ENCODE data around the gene ADAMTS12. TPM values are rescaled to one million over a fixed set of nuclear protein-coding genes. Genes with fewer than 3 reads are reported as not detected.

The ADAMTS12 gene
- total and polyA plus RNA-seq, 2 experiments from 2014 or later, result 9.1 to 17.1 TPM

GRCh38 chr5:33840927-33841547, 50.8 kb downstream of the ADAMTS12 start:
- Mint-ChIP-seq H3K36me3 (ENCODE audit: low read depth) (peaks cover 31% of the 10 kb centered on the region), H3K4me1 (peaks cover 8% of the 10 kb centered on the region; the same call in 2 of the 3 replicates), H3K27ac (no peak overlapping the region), H3K9me3 (peaks cover 21% of the 10 kb centered on the region), H3K27me3 (ENCODE audit: insufficient read depth, low read depth, poor library complexity) (peaks cover 5% of the 10 kb centered on the region), H3K4me3 (no peak overlapping the region)
- Histone ChIP-seq H3K9me2 (ENCODE audit: insufficient read depth) (0 out of 2 replicates have a peak, but pooled peaks cover 16% of the 10 kb centered on the region), H3K4me3 (no peak overlapping the region), H2AFZ (no peak overlapping the region), H3K4me1 (ENCODE audit: insufficient read depth) (0 out of 2 replicates have a peak, but pooled peaks cover 4% of the 10 kb centered on the region), H4K20me1 (replicated peaks; ENCODE audit: insufficient read depth) (0 out of 2 replicates have a peak, but pooled peaks cover 5% of the 10 kb centered on the region), H3K27me3 (ENCODE audit: insufficient read depth) (no peaks in the 10 kb centered on the region), H3K4me2 (no peak overlapping the region), H3K36me3 (ENCODE audit: insufficient read depth) (peaks cover 8% of the 10 kb centered on the region; the same call in 1 of the 2 replicates), H3K79me2 (replicated peaks; ENCODE audit: insufficient read depth) (peaks cover 15% of the 10 kb centered on the region), H3F3A (replicated peaks; ENCODE audit: low read depth) (no peaks in the 10 kb centered on the region), H3K27ac (ENCODE audit: low read depth) (no peak overlapping the region)
- ATAC-seq (no peak), DNase-seq (ENCODE audit: low spot score) (no peak)
- TF ChIP-seq ZNF331 (CRISPR knock-in tag; IDR thresholded peaks at IDR 0.05; ENCODE audit: low read depth), result no peak
- no peak for TF ChIP-seq JUNB (IDR thresholded peaks at IDR 0.05; ENCODE audit: unreplicated experiment)
- no peak for TF ChIP-seq POLR2AphosphoS5 (IDR thresholded peaks at IDR 0.05; ENCODE audit: low read depth)
- no peak for TF ChIP-seq EZH2phosphoT487 (IDR thresholded peaks at IDR 0.05; ENCODE audit: unreplicated experiment)
- TF ChIP-seq REST (IDR thresholded peaks at IDR 0.05; ENCODE audit: unreplicated experiment), result no peak
- no peak for TF ChIP-seq STAT1 (IDR thresholded peaks at IDR 0.05; ENCODE audit: unreplicated experiment)
- TF ChIP-seq ETS1 (IDR thresholded peaks at IDR 0.05), result no peak
- no peak for TF ChIP-seq CTCF (conservative IDR thresholded peaks at IDR 0.05; ENCODE audit: low read depth in 2 of 2)
- no peak for TF ChIP-seq ZNF114 (CRISPR knock-in tag; IDR thresholded peaks at IDR 0.05)
- TF ChIP-seq NANOG (IDR thresholded peaks at IDR 0.05; ENCODE audit: borderline replicate concordance), result no peak
- TF ChIP-seq CREB1 (CRISPR knock-in tag; IDR thresholded peaks at IDR 0.05; ENCODE audit: low read depth), result no peak
- no peak for TF ChIP-seq EZH2 (IDR thresholded peaks at IDR 0.05; ENCODE audit: low read depth, unreplicated experiment)
- TF ChIP-seq ZNF462 (CRISPR knock-in tag; IDR thresholded peaks at IDR 0.05), result no peak

Measured in GM23338 (cell line).